Esophagus muscularis mucosa (tissue), 4 donors: ENCODE measurements around the gene ROBO2.

Experiments used
- CTCF ChIP-seq, 3 experiments: fragments of 200-600 bp in 2 of 3; fragments of 450-650 bp in 1 of 3; sonication (generic) in 2 of 3; IDR thresholded peaks; one replicate each; pipeline ENCODE4 v1.5.1; 2017 to 2019; ENCODE audit warnings: antibody characterized with exemption in 3 of 3, mild to moderate bottlenecking in 2 of 3, moderate library complexity in 1 of 3
- EP300 ChIP-seq: sonication (generic); formaldehyde crosslinking; IDR thresholded peaks from one replicate; pipeline ENCODE4 v1.6.1; 2017; ENCODE audit warnings: antibody characterized with exemption
- POLR2AphosphoS5 ChIP-seq, 2 donors: sonication (generic); formaldehyde crosslinking; IDR thresholded peaks; one replicate each; pipeline ENCODE4 v1.6.1; 2017; ENCODE audit warnings: antibody characterized with exemption in 2 of 2

DNA sequence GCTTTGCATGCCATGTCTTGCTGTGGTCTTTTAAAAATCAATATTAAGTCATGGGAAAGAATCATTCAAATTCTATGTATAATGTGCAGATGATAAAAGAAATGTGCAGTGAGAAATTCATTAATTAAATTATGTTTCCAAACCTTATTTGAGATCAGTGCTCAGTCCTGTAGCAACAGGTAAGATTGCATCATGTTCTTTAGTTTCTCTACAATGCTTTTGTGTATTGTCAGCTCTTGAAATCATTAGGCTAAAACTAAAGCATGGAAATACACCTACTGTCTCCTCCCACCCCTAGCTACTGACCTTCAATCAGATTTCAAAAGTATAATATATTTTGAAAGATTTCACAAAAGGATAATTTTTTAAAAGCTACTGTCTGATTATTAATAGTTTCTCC, 612.7 kb downstream of the ROBO2 start:
- TF ChIP-seq CTCF (IDR thresholded peaks at IDR 0.05) = no peak
- TF ChIP-seq POLR2AphosphoS5 (IDR thresholded peaks at IDR 0.05) = no peak
- no peak for TF ChIP-seq EP300
